HG03108 (cell line): ENCODE data around the gene GAS1.

Experiments
- ATAC-seq: cut with Tn5 transposase; IDR thresholded peaks from one replicate; pipeline ENCODE4 v1.9.1; 2021; ENCODE audit warnings: moderate library complexity; ENCODE audit not compliant: unreplicated experiment

The GAS1 gene

GRCh38 chr9:86965636-86966395 lies 18.5 kb upstream of the GAS1 start:
- no peak for ATAC-seq

DNA sequence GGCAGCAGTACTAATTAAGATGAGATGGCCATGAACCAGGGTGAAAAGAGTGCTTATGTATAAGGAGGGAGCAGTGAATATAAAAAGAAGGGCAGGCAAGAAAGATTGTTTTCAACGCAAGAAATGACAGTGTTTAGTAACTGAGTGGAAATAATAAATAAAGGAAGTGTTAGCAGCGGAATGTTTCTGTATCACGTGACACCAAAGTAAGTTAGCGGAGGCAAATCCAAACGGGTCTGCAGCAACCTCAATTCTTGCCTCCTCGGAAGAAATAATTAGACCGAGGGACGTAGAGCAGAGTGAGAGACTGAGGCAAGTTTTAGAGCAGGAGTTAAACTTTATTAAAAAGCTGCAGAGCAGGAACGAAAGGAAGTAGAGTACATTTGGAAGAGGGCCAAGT lies 15.4 kb upstream of the GAS1 start:
- no peak for ATAC-seq

GRCh38 chr9:86960938-86961337 lies 13.6 kb upstream of the GAS1 start:
- no peak for ATAC-seq

DNA sequence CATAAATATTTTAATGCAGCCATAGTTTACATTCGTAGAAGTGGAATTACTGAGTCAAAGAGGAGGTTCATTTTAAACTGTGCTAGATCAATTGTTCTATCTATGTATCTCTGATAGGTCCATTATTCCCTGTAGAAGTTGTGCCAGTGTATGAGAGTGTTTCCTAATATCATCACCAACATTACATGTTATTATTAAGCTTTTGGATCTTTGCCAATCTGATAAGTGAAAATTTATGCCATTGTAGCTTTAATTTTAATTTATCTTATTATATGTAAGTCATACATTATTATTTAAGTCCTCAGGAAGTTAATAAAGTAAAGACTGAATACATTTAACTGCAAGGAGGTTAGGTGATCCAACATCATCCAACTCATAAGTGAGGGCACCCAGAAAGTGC lies 10.9 kb upstream of the GAS1 start:
- no peak for ATAC-seq

DNA sequence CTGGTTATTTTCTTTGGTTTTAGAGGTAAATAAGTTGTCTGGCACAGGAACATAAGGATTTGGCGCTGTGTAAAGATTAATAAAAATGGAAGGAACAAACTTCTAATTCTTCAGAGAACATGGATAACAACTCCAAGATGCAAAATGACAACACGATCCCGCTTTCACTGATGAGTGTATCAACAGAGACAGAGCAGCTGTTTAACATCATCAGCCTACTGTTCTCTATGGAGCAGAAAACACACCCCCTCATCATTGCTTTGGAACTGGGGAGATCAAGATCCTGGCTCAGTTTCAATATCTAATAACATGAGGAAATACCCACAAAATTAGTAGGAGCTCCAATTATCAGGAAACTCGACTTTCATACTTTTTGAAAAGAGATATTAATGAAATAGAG lies 8.3 kb upstream of the GAS1 start:
- no peak for ATAC-seq

- ATAC-seq: no peak
Observed at GRCh38 chr9:86955042-86955441, 7.7 kb upstream of the GAS1 start.

DNA sequence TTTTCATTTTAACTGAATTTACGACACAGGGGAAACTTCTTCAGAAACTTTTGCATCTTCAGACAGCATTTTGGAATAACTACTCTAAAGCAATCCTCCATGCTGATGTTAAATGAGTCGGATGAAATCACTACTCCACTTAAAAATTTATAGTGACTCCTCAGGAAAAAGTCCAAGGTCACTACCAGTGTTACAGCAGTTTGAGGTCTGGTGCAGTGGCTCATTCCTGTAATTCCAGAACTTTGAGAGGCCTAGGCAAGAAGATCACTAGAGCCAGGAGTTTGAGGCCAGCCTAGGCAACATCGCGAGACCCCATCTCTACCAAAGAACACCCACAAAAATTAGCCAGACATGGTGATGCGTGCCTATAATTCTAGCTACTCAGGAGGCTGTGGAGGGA lies 5.9 kb upstream of the GAS1 start:
- no peak for ATAC-seq

GRCh38 chr9:86948074-86948929 lies 996 bp upstream of the GAS1 start:
- ATAC-seq: peak; percentile 70

DNA sequence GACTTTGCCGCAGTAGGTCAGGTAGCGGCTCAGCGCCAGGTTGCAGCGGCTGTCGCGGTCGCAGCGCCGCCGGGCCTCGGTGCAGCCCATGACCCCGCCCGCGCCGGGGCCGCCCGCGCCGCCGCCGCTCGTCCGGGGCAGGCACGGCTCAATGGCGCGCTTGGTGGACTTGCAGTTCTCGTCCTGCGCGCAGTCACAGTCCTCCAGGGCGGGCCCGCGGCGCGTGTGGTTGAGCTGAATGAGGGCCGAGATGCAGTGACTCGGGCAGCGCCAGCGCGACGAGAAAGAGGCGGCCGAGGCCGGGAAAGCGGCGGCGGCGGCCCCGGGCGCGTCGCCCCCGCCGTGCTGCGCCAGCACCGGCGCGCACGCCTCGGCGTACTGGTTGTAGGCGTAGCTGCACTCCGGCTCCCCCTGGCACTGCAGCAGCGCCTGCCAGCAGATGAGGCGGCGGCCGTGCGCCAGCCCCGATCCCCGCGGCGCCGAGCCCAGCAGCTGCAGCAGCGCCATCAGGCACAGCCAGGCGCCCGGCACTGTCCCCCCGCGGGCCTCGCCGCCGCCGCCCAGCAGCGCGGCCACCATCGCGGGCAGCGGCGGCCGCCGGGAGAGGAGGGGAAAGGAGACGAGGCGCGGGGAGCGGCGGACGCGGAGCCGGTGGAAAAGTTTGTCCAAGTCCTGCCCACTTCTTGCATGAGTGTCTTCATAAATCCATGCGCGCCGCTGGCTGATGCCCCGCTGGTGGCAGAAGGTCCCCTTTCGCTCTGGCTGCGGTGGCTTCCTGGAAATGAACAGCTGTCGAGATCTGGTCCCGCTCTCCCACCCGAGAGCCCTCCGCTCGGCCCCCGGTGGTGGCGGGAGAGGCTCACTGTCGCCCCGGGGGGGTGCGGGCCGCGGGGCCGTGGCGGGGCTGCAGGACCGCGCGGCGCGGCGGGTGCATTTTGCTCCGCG lies 833 bp downstream of the GAS1 start:
- no peak for ATAC-seq

DNA sequence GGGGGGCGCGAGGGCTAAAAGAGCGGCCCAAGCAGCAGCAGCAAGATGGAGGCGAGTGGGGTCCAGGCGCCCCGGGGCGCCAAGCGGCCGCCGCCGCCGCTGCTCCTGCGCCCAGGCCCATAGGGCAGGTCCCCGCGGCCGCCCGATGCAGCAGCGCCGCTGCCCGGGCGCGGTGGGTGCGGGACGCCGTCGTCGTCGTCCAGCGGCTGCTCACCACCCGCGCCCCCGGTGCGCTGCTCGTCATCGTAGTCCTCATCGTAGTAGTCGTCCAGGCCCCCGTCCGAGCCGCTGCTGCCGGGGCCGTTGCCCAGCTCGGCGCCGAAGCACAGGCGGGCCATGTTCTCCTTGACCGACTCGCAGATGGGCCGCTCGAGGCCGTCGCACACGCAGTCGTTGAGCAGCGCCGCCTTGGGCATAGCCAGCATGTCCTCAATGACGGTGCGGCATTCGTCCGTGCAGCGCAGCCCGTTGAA lies 1.5 kb downstream of the GAS1 start:
- ATAC-seq: no peak

- ATAC-seq: no peak
Observed at GRCh38 chr9:86944796-86945727, 2.2 kb downstream of the GAS1 start.

DNA sequence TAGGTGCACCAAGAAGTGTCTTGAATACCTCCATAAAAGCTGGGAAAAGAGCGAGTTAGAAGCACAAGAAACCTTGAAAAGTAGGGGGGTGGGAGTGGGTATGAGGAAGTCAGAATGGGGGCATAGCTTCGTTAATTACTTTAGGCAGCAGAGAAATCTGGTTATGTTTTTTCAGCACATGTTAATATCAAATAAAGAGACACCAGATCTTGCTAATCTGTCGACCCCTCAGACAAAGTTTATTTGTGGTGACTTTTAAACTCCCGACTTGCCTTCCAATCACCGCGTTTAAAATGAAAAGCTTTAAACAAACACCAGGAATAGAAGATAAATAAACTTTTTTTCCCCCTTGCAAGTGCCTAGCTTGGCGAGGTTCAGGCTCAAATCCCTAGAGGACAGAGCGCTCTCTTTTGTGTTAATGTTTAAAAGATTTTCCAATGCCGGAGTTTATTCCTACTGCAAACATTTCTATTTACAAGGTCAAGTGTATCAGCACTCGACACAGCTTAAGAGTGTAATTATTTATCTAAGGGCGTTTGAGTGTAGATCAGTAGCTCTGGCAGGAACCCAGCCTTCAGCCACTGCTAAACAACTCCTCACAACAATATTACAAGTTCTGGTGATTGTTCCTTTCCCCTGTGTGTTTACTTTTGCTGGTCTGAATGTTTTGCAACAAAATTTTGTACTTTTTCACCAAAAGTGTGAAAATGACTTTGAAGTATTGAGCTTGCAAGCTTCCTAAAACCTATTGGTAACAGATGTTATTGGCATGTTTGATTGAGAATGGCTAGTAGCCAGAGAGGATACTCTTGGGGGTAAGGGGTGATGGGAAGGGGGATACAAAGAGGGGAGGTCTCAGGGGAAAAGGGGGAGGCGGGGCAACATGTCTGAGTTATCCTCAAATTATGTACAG lies 3.8 kb downstream of the GAS1 start:
- no peak for ATAC-seq

DNA sequence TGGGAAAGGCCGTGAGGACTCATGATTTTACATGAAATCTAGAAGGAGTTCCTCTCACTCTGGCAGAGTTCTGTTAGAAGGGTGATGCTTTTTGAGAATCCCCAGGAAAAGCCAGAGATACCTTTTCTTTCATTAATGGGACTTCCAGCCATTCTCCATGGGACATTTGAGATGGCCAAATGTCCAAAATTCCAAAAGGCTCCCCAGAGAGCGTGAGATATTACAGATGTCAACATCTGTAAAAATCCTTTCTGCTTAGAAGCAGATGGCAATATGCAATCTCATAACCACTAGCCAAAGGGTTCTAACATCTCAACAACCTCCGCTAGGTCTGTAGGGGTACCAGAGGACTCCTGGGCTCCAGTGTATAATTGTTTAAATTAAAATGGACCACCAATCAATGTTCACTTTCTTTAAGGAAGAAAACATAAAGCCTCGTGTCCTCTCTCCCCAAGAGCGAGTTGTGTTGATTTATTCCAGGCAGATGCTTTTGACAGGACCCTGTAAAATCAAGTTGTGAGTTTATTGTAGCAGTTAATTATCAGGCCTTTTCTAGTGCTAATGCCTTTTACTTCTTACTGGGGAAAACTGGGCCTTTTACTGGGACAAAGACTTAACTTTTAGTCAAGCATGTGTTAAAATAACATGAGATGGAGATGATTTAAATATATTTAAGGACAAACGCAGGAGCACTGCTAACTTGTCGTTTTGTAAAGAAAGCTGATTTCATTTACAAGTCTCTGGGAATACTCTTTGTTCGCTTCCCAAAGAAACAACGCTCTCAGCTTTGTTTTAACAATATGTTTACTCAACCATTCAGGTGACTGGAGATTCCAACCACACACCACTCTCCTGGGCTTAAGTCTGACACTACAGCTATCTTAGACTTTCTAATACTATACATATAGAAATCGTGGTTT lies 4.8 kb downstream of the GAS1 start:
- ATAC-seq: no peak

GRCh38 chr9:86941197-86941596 lies 6.1 kb downstream of the GAS1 start:
- no peak for ATAC-seq

GRCh38 chr9:86940774-86941173 lies 6.5 kb downstream of the GAS1 start:
- ATAC-seq: no peak

GRCh38 chr9:86939891-86940290 lies 7.4 kb downstream of the GAS1 start:
- ATAC-seq: no peak

DNA sequence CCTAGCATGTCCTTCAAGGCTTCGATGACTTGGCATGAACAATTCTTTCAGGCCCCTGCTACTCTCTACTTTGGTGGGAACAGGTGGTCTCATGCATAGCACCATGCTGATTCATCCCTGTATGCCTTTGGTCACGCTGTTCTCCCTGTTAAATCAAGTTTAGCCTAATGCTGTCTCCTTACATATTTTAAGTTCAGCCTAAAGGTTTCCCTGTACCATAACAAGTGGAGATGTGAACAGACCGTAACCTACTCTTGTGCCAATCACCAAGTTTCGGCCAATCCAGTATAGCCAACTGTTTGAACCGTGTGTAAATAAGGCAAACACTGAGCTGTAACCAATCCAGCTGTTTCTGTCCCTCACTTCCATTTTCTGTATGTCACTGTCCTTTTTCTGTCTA lies 8.0 kb downstream of the GAS1 start:
- ATAC-seq: no peak

DNA sequence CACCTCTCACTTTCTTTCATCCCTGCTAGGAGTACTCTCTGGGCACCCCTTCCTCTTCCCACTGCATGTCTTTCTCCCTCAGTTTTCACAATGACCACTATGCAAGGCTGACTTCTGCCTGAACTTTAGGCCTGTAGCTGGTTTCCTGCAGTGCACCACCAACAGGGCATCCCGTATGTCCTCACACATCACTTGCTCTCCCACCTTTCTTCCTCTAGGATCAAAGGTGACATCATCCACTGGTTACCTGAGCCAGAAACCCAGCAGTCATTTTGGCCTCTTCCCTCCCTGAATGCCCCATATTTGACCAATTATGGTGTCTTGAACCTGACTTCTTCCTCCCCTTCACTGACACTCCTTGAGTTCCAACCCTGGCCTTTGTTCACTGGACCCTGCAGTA lies 8.5 kb downstream of the GAS1 start:
- no peak for ATAC-seq
